SJSA1 (cell line): ENCODE measurements around the gene ARL6IP1. TPM values are rescaled to one million over a fixed set of nuclear protein-coding genes. Genes with fewer than 3 reads are reported as not detected.

Source experiments
- DNase-seq, 2 experiments: peaks; one replicate each; pipeline ENCODE4 v3.0.0-alpha.2; 2015 to 2020; ENCODE audit warnings: low spot score in 2 of 2, low read depth in 1 of 2
- H3K27ac ChIP-seq: fragments of 250-450 bp; sonication (Bioruptor Pico); 2 replicates; pipeline ENCODE4 v1.5.1; 2020; ENCODE audit warnings: mild to moderate bottlenecking, moderate library complexity
- H3K27me3 ChIP-seq: fragments of 250-450 bp; sonication (Bioruptor Pico); replicated peaks from 2 replicates; pipeline ENCODE4 v1.5.1; 2020; ENCODE audit warnings: mild to moderate bottlenecking, moderate library complexity
- H3K36me3 ChIP-seq: fragments of 250-450 bp; sonication (Bioruptor Pico); 2 replicates; pipeline ENCODE4 v1.5.1; 2020; ENCODE audit warnings: mild to moderate bottlenecking
- H3K4me1 ChIP-seq: fragments of 250-450 bp; sonication (Bioruptor Pico); replicated peaks from 2 replicates; pipeline ENCODE4 v1.6.1; 2021; ENCODE audit warnings: mild to moderate bottlenecking
- H3K4me3 ChIP-seq: fragments of 250-450 bp; sonication (Bioruptor Pico); 2 replicates; pipeline ENCODE4 v1.5.1; 2020; ENCODE audit warnings: mild to moderate bottlenecking
- H3K9me3 ChIP-seq: fragments of 250-450 bp; sonication (Bioruptor Pico); replicated peaks from 2 replicates; pipeline ENCODE4 v1.5.1; 2020; ENCODE audit warnings: mild to moderate bottlenecking
- total RNA-seq: library from RNA; depleted of rRNA; stranded (reverse); fragments of >200 nt; shearing (Covaris generic); gene quantifications from 2 replicates; pipeline ENCODE4 v1.2.3, GENCODE V29; 2014; rRNA removed

Gene ARL6IP1
- total RNA-seq, result 614 and 942 TPM in 2 replicates

- Histone ChIP-seq H3K4me1 (peaks cover 51% of the 10 kb centered on the region), H3K9me3 (no peaks in the 10 kb centered on the region), H3K36me3 (peaks cover 61% of the 10 kb centered on the region), H3K4me3 (peak within 1 kb of the TSS; percentile 82), H3K27ac (peak within 1 kb of the TSS; percentile 86), H3K27me3 (no peaks in the 10 kb centered on the region)
- DNase-seq, result peak; percentile 99 to 100
Measured at GRCh38 chr16:18801145-18801972, at the start of gene ARL6IP1. ARL6IP1 (minus strand) TSS chr16:18801549; CDS start chr16:18801466, 83 bp downstream.

DNA sequence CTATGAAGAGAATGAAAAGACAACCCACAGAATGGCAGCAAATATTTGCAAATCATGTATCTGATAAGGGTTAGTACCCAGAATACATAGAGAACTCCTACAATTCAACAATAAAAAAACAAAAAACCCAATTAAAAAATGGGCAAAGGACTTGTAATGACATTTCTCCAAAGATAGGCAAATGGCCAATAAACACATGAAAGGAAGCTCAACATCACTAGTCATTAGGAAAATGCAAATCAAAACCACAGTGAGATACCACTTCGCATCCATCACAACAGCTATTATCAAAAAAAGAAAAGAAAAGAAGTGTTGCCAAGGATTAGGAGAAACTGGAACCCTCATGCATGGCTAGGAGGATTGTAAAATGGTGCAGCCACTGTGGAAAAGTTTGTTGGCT is 45.1 kb upstream of the ARL6IP1 start:
- Histone ChIP-seq H3K9me3 (no peaks in the 10 kb centered on the region), H3K27me3 (no peaks in the 10 kb centered on the region), H3K36me3 (peaks cover 88% of the 10 kb centered on the region), H3K4me3 (no peak overlapping the region), H3K4me1 (no peaks in the 10 kb centered on the region), H3K27ac (no peak overlapping the region)
- DNase-seq, result no peak

- H3K36me3 ChIP-seq, result peaks cover 90% of the 10 kb centered on the region
- H3K4me3 ChIP-seq, result no peak overlapping the region
- H3K4me1 ChIP-seq, result no peaks in the 10 kb centered on the region
- H3K27ac ChIP-seq, result no peak overlapping the region
- DNase-seq, result no peak
- no peaks in the 10 kb centered on the region for H3K27me3 ChIP-seq
- H3K9me3 ChIP-seq, result no peaks in the 10 kb centered on the region
Measured at GRCh38 chr16:18842565-18842964, 41.2 kb upstream of the ARL6IP1 start.

DNA sequence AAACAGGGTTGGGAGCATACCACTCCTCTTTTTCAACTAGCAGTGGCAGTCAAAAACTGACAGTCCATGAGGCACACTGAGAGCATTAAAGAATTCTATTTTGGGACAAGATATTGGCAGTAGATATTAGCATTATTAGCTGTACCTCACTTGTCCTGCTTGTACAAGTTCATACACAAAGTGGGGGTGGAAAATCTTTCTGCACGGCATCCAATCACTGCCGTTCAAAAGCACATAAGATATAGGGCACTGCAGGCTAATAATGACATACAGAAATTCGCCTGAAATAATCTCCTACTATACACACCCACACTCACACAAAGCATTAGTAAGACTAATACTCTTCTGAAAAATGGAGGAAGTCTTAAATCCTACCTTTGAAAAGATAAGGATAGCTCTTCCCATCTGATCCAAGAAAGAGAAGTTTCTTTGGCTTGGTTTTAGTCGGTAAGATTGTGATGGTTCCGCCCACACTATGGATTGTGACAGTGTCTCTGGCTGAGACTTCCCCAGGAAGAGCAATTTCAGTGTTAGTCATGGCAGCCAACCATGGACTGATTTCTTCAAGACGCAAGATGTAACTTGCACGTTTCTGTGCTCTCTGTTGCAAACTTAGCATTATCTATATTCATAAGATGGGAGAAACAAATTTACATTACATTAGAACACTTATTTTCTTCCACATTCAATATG is 40.6 kb upstream of the ARL6IP1 start:
- H3K4me1 ChIP-seq, result no peaks in the 10 kb centered on the region
- no peak overlapping the region for H3K27ac ChIP-seq
- H3K36me3 ChIP-seq, result peaks cover 90% of the 10 kb centered on the region
- no peaks in the 10 kb centered on the region for H3K27me3 ChIP-seq
- H3K4me3 ChIP-seq, result no peak overlapping the region
- no peak for DNase-seq
- no peaks in the 10 kb centered on the region for H3K9me3 ChIP-seq

DNA sequence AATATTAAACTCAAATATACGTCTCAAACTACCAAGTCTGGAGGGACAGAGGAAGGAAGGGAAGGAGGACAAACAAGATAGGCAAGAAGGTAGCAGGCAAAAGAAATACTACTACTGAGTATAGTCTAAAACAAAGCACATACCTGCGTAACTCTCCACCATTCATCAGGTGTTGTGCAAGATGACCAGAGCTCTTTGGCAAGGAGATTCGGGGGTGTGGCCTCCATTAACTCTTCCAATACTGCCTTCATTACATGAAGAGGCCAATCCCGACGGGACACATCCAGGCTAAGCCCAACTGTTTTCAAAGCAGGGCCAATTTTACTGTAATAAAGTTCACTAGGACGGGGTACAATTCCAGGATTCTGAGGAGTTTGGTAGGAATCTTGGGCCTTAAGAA is 38.2 kb upstream of the ARL6IP1 start:
- H3K4me1 ChIP-seq, result no peaks in the 10 kb centered on the region
- no peaks in the 10 kb centered on the region for H3K9me3 ChIP-seq
- no peaks in the 10 kb centered on the region for H3K27me3 ChIP-seq
- peaks cover 93% of the 10 kb centered on the region for H3K36me3 ChIP-seq
- H3K27ac ChIP-seq, result no peak overlapping the region
- DNase-seq, result no peak
- no peak overlapping the region for H3K4me3 ChIP-seq

- no peak overlapping the region for H3K27ac ChIP-seq
- H3K4me3 ChIP-seq, result no peak overlapping the region
- no peaks in the 10 kb centered on the region for H3K27me3 ChIP-seq
- no peak for DNase-seq
- no peaks in the 10 kb centered on the region for H3K4me1 ChIP-seq
- no peaks in the 10 kb centered on the region for H3K9me3 ChIP-seq
- H3K36me3 ChIP-seq, result peaks cover 96% of the 10 kb centered on the region
Measured at GRCh38 chr16:18836702-18837101, 35.4 kb upstream of the ARL6IP1 start.

- H3K4me1 ChIP-seq, result no peaks in the 10 kb centered on the region
- H3K27ac ChIP-seq, result no peak overlapping the region
- peaks cover 93% of the 10 kb centered on the region for H3K36me3 ChIP-seq
- no peaks in the 10 kb centered on the region for H3K27me3 ChIP-seq
- H3K4me3 ChIP-seq, result no peak overlapping the region
- no peak for DNase-seq
- no peaks in the 10 kb centered on the region for H3K9me3 ChIP-seq
Measured at GRCh38 chr16:18834864-18835263, 33.5 kb upstream of the ARL6IP1 start.

DNA sequence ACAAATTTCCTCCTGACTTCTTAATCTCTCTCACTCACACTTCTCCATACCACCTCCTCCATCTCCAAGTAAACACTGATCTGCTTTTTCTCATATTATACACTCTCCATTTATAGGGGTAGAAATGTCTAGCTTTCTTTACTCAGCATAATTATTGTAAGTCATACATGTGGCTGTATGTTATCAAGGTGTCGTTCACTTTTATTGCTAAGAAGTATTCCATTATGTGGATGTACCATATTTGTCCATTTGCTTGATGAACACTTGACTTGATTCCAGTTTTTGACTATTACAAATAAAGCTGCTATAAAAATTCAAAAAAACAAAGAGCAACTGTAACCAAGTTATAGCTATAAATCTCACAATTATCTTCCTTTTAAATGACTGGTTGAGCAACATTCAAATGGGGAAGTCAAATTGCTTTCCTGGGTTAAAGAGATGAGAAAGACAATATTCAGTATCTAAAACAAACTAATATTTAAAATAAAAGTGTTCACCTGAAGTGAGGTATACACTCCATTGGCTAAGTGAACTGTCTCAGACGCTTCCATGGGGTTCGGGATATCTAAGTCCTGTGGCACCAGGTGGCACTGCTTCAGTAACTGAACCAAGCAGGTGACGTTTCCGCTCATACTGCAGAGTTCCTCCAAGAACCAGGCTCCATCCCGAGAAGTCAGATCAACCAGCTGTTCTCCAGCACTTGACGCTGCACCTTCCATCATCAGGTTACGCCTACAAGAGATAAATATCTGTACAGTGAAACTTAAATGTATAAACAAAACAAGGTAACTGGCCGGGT is 32.6 kb upstream of the ARL6IP1 start:
- no peak overlapping the region for H3K4me3 ChIP-seq
- H3K27ac ChIP-seq, result no peak overlapping the region
- H3K9me3 ChIP-seq, result no peaks in the 10 kb centered on the region
- H3K4me1 ChIP-seq, result no peaks in the 10 kb centered on the region
- H3K27me3 ChIP-seq, result no peaks in the 10 kb centered on the region
- DNase-seq, result no peak
- peaks cover 93% of the 10 kb centered on the region for H3K36me3 ChIP-seq

DNA sequence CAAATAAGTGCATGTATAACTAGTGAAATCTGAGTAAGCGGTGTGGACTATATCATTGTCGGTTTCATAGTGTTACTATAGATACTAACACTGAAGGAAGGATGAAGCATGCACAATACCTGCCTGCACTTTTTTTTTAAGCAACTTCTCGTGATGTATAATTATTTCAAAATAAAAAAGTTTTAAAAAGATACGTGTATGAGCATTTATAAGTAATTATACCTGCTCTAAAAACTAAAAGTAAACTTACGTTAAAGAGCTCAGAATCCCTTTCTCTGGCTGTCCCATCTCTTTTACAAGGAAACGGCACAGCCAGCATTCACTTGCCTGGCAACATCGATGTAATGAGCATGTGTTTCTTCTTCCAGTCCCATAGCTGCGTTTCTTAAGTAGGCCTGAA is 31.3 kb upstream of the ARL6IP1 start:
- H3K4me1 ChIP-seq, result no peaks in the 10 kb centered on the region

DNA sequence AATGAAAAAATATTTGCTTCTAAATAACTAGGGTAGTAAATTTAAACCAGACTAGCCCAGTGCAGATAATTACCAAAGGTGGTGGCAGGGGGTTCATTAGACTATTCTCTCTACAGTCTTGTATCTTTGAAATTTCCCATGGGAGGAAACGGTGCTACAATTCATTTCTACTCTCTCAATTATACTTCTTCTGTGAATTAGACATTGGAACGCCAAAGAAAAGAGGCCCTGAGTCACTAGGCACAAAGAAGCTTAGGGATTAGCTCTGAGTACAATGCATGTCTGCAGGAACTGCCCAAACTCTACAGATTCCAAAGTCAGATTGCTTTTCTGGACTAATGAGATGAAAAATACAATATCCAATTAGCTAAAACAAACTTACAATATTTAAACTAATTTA is 30.7 kb upstream of the ARL6IP1 start:
- no peak overlapping the region for H3K27ac ChIP-seq
- H3K9me3 ChIP-seq, result no peaks in the 10 kb centered on the region
- peaks cover 89% of the 10 kb centered on the region for H3K36me3 ChIP-seq
- DNase-seq, result no peak
- H3K27me3 ChIP-seq, result no peaks in the 10 kb centered on the region
- H3K4me1 ChIP-seq, result no peaks in the 10 kb centered on the region
- H3K4me3 ChIP-seq, result no peak overlapping the region

More for the DNA sequence above, 31.3 kb upstream of the ARL6IP1 start:
- Histone ChIP-seq H3K9me3 (no peaks in the 10 kb centered on the region), H3K36me3 (peaks cover 93% of the 10 kb centered on the region), H3K4me3 (no peak overlapping the region), H3K27me3 (no peaks in the 10 kb centered on the region), H3K27ac (no peak overlapping the region)
- no peak for DNase-seq

DNA sequence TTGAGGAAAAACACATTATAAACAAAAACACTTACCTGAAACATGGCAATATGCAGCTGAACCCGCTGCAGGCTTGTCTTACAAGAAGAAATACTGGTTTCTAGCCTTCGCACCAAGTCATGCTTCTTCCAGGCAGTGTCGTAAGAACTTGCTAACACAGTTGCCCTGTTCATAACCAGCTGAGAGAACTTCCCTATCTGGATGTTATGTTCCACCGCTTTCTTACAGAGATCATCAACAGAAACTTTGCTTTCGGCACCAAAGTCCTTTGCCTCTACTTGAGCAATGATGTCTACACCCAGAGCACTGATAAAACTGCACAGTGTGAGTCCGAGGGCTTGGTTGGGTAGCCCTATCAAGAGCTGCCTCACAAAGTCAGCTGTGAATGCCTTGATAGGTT is 27.9 kb upstream of the ARL6IP1 start:
- peaks cover 63% of the 10 kb centered on the region for H3K36me3 ChIP-seq
- DNase-seq, result no peak
- no peak overlapping the region for H3K27ac ChIP-seq

GRCh38 chr16:18827890-18828289 is 26.5 kb upstream of the ARL6IP1 start:
- DNase-seq, result no peak
- H3K36me3 ChIP-seq, result peaks cover 51% of the 10 kb centered on the region
- no peak overlapping the region for H3K4me3 ChIP-seq
- no peaks in the 10 kb centered on the region for H3K9me3 ChIP-seq
- no peaks in the 10 kb centered on the region for H3K4me1 ChIP-seq
- no peaks in the 10 kb centered on the region for H3K27me3 ChIP-seq
- H3K27ac ChIP-seq, result no peak overlapping the region

More for the DNA sequence above, 27.9 kb upstream of the ARL6IP1 start:
- H3K4me1 ChIP-seq, result no peaks in the 10 kb centered on the region
- no peak overlapping the region for H3K4me3 ChIP-seq
- no peaks in the 10 kb centered on the region for H3K9me3 ChIP-seq
- no peaks in the 10 kb centered on the region for H3K27me3 ChIP-seq

GRCh38 chr16:18816286-18816685 is 14.9 kb upstream of the ARL6IP1 start:
- Histone ChIP-seq H3K4me3 (no peak overlapping the region), H3K36me3 (peaks cover 75% of the 10 kb centered on the region), H3K4me1 (no peaks in the 10 kb centered on the region), H3K9me3 (no peaks in the 10 kb centered on the region), H3K27me3 (no peaks in the 10 kb centered on the region), H3K27ac (no peak overlapping the region)
- DNase-seq, result no peak

- Histone ChIP-seq H3K27me3 (no peaks in the 10 kb centered on the region), H3K4me3 (no peak overlapping the region), H3K36me3 (peaks cover 83% of the 10 kb centered on the region), H3K27ac (no peak overlapping the region), H3K4me1 (no peaks in the 10 kb centered on the region), H3K9me3 (no peaks in the 10 kb centered on the region)
- DNase-seq, result no peak
Measured at GRCh38 chr16:18811925-18812324, 10.6 kb upstream of the ARL6IP1 start.
